Activated CD4-positive, alpha-beta T cell treated with anti-CD3 and anti-CD28 coated beads for 4 hours (primary cell): ENCODE results near the gene ANKRD13D.
A peak's percentile ranks its signal among the peaks of the same experiment; 100 is the strongest.
"Not testable (repeated sequence)": the region's sequence is repeated elsewhere in the genome, so short reads cannot be mapped to it uniquely, and the experiment has no call there.

Experiments used
- DNase-seq, 2 donors: peaks; one replicate each; pipeline ENCODE4 v3.0.0-alpha.2; 2020

Gene ANKRD13D

GRCh38 chr11:67289226-67289650, at the start of gene ANKRD13D:
Gene ANKRD13D, plus strand, starts transcription at chr11:67289303. Its CDS starts 158 bp downstream, at chr11:67289461.
- DNase-seq, result no peak

DNA sequence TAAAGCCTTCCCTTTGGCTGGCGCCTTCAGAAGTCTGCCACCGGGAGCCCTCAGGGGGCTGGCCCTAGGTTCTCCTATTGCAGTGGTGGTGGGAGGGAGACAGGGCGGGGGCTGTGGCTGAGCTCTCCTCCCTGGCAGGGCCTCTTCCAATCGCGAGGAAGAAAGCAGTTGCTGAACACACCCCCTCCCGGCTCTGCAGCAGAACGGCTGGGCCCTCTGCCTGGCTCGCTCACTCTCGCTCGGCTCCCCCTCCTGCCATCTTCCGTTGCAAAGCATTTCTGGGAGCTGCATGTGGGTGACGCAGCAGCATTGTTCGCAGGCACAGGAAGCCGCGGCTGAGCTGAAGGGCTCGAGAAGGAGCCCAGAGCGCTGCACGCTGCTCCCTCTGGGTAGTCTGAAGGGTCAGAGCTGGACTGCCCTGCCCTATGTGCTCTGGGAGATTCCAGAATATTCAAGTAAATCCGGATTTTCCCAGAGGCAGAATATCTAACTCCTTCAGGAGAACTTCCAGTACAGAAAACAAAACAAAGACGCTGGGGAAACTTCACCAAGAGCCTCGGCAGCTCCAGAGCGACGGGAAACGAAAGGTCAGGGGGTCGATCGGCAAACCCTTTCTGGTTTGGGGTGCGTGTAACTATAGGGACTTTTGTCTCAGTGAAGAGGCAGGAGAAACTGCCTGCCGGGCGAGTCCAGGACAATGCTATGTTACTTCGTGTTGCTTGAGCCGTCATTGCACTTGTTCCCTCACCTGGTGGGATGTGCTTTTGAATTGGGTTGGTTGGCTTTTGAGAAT, 49.1 kb upstream of the ANKRD13D start:
- peak; percentile 94 to 96 for DNase-seq

- DNase-seq, result peak; percentile 70 to 72
These were observed 48.3 kb upstream of the ANKRD13D start for GRCh38 chr11:67240576-67241389.

- no peak for DNase-seq
These were observed 46.6 kb upstream of the ANKRD13D start for GRCh38 chr11:67242548-67242947.

- DNase-seq, result no peak
These were observed 46.1 kb upstream of the ANKRD13D start for GRCh38 chr11:67243051-67243450.

DNA sequence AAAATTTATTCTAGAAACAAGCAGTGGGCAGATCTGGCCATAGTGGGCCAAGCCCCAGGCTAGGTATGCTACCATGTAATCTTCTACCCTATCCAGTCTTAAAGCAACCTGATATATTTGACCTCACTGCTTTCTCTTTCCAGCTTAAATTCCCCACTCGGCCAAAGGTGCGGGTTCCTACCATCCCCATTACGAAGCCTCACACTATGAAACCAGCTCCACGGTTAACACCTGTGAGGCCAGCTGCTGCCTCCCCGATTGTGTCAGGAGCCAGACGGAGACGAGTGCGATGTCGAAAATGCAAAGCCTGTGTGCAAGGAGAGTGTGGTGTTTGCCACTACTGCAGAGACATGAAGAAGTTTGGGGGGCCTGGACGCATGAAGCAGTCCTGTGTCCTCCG, 44.1 kb upstream of the ANKRD13D start:
- no peak for DNase-seq

- no peak for DNase-seq
These were observed 41.1 kb upstream of the ANKRD13D start for GRCh38 chr11:67247946-67248550.

GRCh38 chr11:67248653-67249052, 40.5 kb upstream of the ANKRD13D start:
- DNase-seq, result no peak

DNA sequence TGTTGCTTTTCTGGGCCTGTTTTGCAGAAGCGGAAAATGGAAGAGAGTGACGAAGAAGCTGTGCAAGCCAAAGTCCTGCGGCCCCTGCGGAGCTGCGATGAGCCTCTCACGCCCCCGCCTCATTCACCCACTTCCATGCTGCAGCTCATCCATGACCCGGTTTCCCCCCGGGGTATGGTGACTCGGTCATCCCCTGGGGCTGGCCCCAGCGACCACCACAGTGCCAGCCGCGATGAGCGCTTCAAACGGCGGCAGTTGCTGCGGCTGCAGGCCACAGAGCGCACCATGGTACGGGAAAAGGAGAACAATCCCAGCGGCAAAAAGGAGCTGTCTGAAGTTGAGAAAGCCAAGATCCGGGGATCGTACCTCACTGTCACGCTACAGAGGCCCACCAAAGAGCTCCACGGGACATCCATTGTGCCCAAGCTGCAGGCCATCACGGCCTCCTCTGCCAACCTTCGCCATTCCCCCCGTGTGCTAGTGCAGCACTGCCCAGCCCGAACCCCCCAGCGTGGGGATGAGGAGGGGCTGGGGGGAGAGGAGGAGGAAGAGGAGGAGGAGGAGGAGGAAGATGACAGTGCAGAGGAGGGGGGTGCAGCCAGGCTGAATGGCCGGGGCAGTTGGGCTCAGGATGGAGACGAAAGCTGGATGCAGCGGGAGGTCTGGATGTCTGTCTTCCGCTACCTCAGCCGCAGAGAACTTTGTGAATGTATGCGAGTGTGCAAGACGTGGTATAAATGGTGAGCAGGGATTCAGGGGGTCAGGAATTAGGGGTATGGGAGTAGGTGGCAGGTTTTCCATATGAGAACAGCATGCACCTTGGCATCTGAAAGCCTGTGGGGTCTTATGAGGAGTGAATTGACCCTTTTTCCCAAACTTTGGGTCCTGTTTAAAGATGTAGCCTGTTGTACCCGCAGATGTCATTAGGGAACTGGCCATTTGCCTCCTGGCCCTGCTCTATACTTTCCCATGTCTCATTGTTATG, 38.8 kb upstream of the ANKRD13D start:
- no peak for DNase-seq

DNA sequence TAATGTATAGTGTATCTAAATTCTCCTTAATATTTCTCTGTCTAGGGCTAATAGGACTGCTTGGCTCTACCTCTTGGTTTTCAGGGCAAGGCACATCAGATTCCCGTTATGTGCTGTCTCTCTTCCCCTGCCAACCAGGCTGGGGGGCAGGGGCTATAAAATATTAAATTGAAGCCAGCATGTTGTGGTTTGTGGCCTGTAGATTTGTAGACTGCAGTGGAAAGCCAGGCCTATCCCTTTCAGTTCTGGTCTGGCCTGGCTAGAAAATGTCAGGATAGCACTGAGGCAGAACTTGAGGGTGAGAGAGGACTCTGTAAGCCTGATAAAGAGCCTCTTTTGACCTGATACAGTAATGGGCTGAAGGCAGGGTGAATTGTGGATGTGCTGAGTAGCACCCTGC, 37.3 kb upstream of the ANKRD13D start:
- no peak for DNase-seq

GRCh38 chr11:67252831-67253239, 36.3 kb upstream of the ANKRD13D start:
- DNase-seq, result no peak

- no peak for DNase-seq
These were observed 35.1 kb upstream of the ANKRD13D start for GRCh38 chr11:67253872-67254624.

DNA sequence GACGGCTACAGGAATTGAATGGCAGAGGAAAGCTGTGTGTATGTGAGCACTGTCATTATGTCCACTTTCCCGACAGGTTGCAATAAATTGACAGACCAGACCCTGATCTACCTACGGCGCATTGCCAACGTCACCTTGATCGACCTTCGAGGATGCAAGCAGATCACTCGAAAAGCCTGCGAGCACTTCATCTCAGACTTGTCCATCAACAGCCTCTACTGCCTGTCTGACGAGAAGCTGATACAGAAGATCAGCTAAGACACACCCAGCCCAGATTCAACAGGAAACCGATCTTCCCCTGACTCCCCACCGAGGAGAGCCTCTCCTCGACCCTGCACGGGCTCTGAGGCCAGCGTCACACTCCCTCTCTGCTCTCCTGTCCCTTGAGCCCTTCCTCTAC, 34.3 kb upstream of the ANKRD13D start:
- DNase-seq, result no peak

DNA sequence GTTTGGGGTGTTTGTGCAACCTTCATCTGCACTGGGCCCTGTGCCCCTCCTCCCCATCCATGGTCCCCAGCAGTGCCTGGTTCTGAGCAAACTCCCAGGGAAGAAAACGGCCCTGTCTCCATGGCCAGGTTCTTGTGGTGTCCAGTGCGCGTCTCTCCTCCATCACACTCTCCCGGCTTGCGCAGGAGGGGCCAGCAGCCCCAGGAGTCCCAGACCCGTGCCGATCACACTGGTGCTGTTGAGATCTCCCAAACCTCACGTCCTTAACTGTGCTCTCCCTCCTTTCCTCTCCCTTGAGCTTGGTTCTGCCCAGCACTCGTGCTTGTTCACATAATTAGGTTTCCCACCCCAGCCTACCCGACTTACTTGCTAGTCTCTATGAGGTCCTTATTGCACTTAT, 33.8 kb upstream of the ANKRD13D start:
- DNase-seq, result no peak

DNA sequence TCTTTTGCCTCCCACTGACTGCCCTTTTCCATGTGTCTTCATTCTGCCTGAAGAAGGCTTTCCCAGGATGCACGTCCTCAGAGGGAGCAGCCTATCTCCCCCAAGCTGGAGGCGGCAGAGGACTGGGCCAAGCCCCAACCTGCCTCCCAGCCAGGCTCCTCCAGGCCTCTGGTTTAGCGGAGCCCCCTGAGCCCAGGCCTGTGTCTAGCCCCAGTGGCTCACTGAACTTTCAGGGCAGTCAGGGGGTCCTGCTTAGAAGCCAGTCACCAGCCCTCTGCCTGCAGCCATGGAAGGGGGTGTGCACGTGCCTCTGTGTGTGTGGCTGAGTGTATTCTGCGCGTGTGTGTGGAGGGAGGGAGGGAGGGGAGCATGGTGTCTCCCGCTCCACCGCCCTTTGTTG, 33.2 kb upstream of the ANKRD13D start:
- DNase-seq, result no peak

GRCh38 chr11:67256477-67257135, 32.5 kb upstream of the ANKRD13D start:
- DNase-seq, result no peak

- no peak for DNase-seq
These were observed 28.7 kb upstream of the ANKRD13D start for GRCh38 chr11:67260406-67260805.

- DNase-seq, result not testable (repeated sequence)
These were observed 28.0 kb upstream of the ANKRD13D start for GRCh38 chr11:67260885-67261639.

GRCh38 chr11:67261640-67261945, 27.5 kb upstream of the ANKRD13D start:
- no peak for DNase-seq

DNA sequence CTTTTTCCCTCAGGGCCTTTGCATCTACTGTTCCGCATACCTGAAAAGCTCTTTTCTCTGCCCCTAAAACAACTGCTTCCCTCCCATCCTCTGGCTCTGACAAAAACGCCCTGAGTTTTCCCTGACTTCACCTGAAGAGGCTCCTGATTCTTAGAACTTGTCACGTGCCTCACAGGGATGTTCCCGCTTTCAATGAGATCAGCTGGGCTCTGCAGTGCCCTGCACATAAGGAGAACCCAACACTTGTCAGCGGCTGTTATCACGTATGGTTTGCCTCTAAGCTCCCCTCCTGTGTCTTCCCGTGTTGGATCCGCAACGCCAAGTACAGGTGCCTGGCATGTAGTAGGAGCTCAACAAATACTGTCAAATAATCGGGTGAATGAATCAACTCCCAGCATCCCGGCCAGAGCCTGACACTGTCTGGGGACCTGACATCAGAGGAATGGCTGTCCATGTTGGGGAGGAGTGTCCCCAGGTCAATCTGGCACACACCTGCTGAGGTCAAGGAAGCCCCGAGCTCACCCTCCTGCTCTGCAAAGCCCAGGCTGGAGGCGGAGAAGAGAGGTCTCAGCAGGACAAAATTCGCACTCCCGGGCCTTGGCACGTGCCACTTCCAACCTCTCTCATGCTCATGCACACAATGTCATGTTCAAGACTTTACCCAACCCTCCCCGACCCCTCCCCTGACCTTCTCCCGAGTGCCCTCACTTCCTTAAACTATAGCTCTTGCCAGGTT, 27.0 kb upstream of the ANKRD13D start:
- DNase-seq, result no peak
